Stimulated activated memory B cell treated with anti-CD40 and anti-IgM and Interleukin-4, amounts not matched to agents 10 μg/mL and 1 μg/mL and 100 μg/mL, for 72 hours (primary cell): Measurements from ENCODE around the gene APBA2.

Source experiments
- ATAC-seq: fragments of 150-1000 bp; cut with Tn5 transposase; 2 replicates; pipeline ENCODE4 v1.10.0; 2021
- H3K27ac Mint-ChIP-seq: one replicate; pipeline ENCODE4 v1.8.0; 2022; ENCODE audit warnings: mild to moderate bottlenecking, mixed read lengths
- H3K27me3 Mint-ChIP-seq: one replicate; pipeline ENCODE4 v1.8.0; 2022; ENCODE audit warnings: mixed read lengths
- H3K36me3 Mint-ChIP-seq: one replicate; pipeline ENCODE4 v1.8.0; 2022; ENCODE audit warnings: mixed read lengths
- H3K4me1 Mint-ChIP-seq: one replicate; pipeline ENCODE4 v1.8.0; 2022; ENCODE audit warnings: mixed read lengths
- H3K4me3 Mint-ChIP-seq: one replicate; pipeline ENCODE4 v1.8.0; 2022; ENCODE audit warnings: mild to moderate bottlenecking, moderate library complexity, mixed read lengths
- H3K9me3 Mint-ChIP-seq: one replicate; pipeline ENCODE4 v1.8.0; 2022; ENCODE audit warnings: mixed read lengths

APBA2 gene

GRCh38 chr15:28873006-28873405 is 12.8 kb upstream of the APBA2 start:
- no peaks in the 10 kb centered on the region for H3K27me3 Mint-ChIP-seq

DNA sequence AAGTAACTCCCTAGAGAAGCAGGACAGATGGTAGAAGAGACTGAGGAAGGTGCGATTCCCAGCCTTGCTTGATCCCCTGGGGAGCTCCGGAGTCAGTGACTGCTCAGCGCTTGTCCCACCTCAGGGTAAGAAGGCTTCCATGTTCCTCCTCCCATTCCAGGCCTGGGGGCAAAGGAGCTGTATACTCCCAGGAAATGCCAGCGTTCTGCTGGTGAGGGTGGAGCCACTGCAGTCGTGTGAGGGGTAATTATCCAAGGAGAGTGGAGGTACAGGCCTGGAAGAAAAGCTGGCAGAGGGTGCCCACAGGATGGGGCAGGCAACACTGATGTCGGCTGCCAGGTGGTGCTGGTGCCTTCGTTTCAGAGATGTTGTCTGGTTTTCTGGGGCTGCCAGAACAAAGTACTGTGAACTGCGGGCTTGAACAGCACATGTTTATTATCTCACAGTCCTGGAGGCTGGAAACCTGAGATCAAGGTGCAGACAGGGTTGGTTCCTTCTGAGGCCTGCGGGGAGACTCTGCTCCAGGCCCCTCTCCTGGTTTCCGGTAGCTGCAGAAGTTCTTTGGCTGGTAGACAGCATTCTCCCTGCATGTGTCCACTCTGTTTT is 12.1 kb upstream of the APBA2 start:
- Mint-ChIP-seq H3K27ac (no peak overlapping the region), H3K27me3 (no peaks in the 10 kb centered on the region), H3K9me3 (no peaks in the 10 kb centered on the region), H3K4me1 (no peaks in the 10 kb centered on the region), H3K36me3 (no peaks in the 10 kb centered on the region), H3K4me3 (no peak overlapping the region)
- no peak for ATAC-seq

More at GRCh38 chr15:28873006-28873405, 12.8 kb upstream of the APBA2 start:
- Mint-ChIP-seq H3K9me3 (peaks cover under 1% of the 10 kb centered on the region), H3K4me3 (no peak overlapping the region), H3K27ac (no peak overlapping the region), H3K4me1 (no peaks in the 10 kb centered on the region), H3K36me3 (no peaks in the 10 kb centered on the region)
- ATAC-seq: no peak

- Mint-ChIP-seq H3K9me3 (no peaks in the 10 kb centered on the region), H3K4me1 (no peaks in the 10 kb centered on the region), H3K27ac (no peak overlapping the region), H3K36me3 (no peaks in the 10 kb centered on the region), H3K27me3 (no peaks in the 10 kb centered on the region), H3K4me3 (no peak overlapping the region)
- no peak for ATAC-seq
Observed at GRCh38 chr15:28875461-28876000, 10.2 kb upstream of the APBA2 start.

DNA sequence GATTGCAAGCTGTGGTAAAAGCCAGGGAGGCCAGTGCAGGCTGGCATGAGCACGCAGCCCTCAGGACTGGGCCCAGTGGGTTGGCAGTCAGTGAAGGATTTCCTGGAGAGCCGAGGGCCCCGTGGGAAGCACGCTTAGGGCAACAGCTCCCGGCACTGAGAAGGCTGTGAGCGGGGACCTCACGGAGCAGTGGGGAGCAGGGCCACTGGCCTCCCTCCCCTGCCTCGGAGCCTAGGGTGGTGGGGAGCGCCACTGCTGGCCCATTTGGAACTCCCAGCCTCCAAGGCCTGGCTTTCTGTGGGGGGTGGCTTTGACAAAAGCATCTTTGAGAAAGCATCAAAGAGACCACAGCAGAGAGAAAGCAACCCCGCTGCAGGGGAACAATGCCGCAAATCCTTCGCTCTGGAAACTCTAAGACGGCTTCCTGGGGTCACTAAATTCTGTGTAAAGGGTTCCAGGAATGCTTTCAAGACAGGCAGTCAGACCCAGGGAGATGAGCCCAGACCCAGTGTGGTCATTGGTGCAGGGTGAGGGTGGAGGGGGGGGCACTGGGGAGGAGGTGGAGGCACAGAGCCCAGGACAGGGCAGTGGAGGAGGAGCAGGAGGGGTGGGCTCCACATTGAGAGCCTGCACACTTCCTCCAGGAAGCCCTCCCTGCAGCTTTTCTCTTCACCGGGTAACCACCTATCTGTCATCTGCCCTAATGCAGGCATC is 9.5 kb upstream of the APBA2 start:
- Mint-ChIP-seq H3K4me1 (no peaks in the 10 kb centered on the region), H3K27ac (no peak overlapping the region), H3K27me3 (no peaks in the 10 kb centered on the region), H3K36me3 (no peaks in the 10 kb centered on the region), H3K9me3 (no peaks in the 10 kb centered on the region), H3K4me3 (no peak overlapping the region)
- no peak for ATAC-seq

GRCh38 chr15:28876845-28877185 is 9.0 kb upstream of the APBA2 start:
- ATAC-seq: no peak

DNA sequence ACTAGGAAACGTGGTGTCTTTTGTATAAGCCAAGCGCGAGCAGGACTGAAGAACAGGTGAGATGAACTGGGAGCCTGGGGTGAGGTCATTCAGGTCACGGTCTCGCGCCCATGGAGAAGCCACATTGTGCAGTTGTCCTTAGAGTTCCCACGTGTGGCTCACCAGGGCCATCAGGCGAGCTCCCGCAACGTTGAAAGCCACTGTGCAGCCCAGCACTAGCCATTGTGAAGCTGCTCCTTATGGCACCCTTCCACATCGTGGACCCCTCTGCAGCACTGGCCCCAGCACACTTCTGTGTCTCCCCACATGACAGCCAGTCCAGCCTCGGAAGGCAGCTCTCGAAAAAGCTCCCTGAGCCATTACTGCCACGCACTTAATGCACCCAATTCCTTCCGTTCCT is 7.6 kb upstream of the APBA2 start:
- Mint-ChIP-seq H3K4me3 (no peak overlapping the region), H3K4me1 (no peaks in the 10 kb centered on the region), H3K27ac (no peak overlapping the region), H3K9me3 (no peaks in the 10 kb centered on the region), H3K36me3 (no peaks in the 10 kb centered on the region), H3K27me3 (no peaks in the 10 kb centered on the region)
- ATAC-seq: no peak

More at GRCh38 chr15:28876845-28877185, 9.0 kb upstream of the APBA2 start:
- Mint-ChIP-seq H3K4me3 (no peak overlapping the region), H3K4me1 (no peaks in the 10 kb centered on the region), H3K27me3 (no peaks in the 10 kb centered on the region), H3K27ac (no peak overlapping the region), H3K36me3 (no peaks in the 10 kb centered on the region), H3K9me3 (no peaks in the 10 kb centered on the region)

GRCh38 chr15:28879551-28879950 is 6.2 kb upstream of the APBA2 start:
- Mint-ChIP-seq H3K36me3 (no peaks in the 10 kb centered on the region), H3K27me3 (peaks cover 1% of the 10 kb centered on the region), H3K9me3 (no peaks in the 10 kb centered on the region), H3K27ac (no peak overlapping the region), H3K4me1 (no peaks in the 10 kb centered on the region), H3K4me3 (no peak overlapping the region)
- ATAC-seq: no peak

GRCh38 chr15:28880680-28881079 is 5.1 kb upstream of the APBA2 start:
- Mint-ChIP-seq H3K4me3 (no peak overlapping the region), H3K9me3 (no peaks in the 10 kb centered on the region), H3K4me1 (no peaks in the 10 kb centered on the region), H3K36me3 (no peaks in the 10 kb centered on the region), H3K27me3 (peaks cover 9% of the 10 kb centered on the region), H3K27ac (no peak overlapping the region)
- ATAC-seq: no peak

- Mint-ChIP-seq H3K36me3 (no peaks in the 10 kb centered on the region), H3K4me3 (no peak overlapping the region), H3K27me3 (peaks cover 9% of the 10 kb centered on the region), H3K27ac (no peak overlapping the region), H3K9me3 (no peaks in the 10 kb centered on the region), H3K4me1 (no peaks in the 10 kb centered on the region)
- ATAC-seq: no peak
Observed at GRCh38 chr15:28881170-28881569, 4.6 kb upstream of the APBA2 start.

- ATAC-seq: no peak
- no peaks in the 10 kb centered on the region for H3K4me1 Mint-ChIP-seq
- peaks cover 9% of the 10 kb centered on the region for H3K27me3 Mint-ChIP-seq
- no peak overlapping the region for H3K4me3 Mint-ChIP-seq
- H3K36me3 Mint-ChIP-seq: no peaks in the 10 kb centered on the region
- no peaks in the 10 kb centered on the region for H3K9me3 Mint-ChIP-seq
- no peak overlapping the region for H3K27ac Mint-ChIP-seq
Observed at GRCh38 chr15:28881600-28881999, 4.2 kb upstream of the APBA2 start.

- H3K9me3 Mint-ChIP-seq: no peaks in the 10 kb centered on the region
- no peak for ATAC-seq
- H3K27me3 Mint-ChIP-seq: peaks cover 29% of the 10 kb centered on the region
- no peak overlapping the region for H3K4me3 Mint-ChIP-seq
- H3K36me3 Mint-ChIP-seq: no peaks in the 10 kb centered on the region
- H3K27ac Mint-ChIP-seq: no peak overlapping the region
- H3K4me1 Mint-ChIP-seq: no peaks in the 10 kb centered on the region
Observed at GRCh38 chr15:28884151-28884940, 1.4 kb upstream of the APBA2 start.

GRCh38 chr15:28885128-28885629 is 595 bp upstream of the APBA2 start:
- Mint-ChIP-seq H3K27ac (no peak overlapping the region), H3K4me1 (no peaks in the 10 kb centered on the region), H3K36me3 (no peaks in the 10 kb centered on the region), H3K27me3 (peaks cover 29% of the 10 kb centered on the region), H3K9me3 (no peaks in the 10 kb centered on the region), H3K4me3 (no peak overlapping the region)
- no peak for ATAC-seq

- ATAC-seq: no peak
- Mint-ChIP-seq H3K4me1 (no peaks in the 10 kb centered on the region), H3K27me3 (peaks cover 29% of the 10 kb centered on the region), H3K4me3 (no peak overlapping the region), H3K9me3 (no peaks in the 10 kb centered on the region), H3K27ac (no peak overlapping the region), H3K36me3 (no peaks in the 10 kb centered on the region)
Observed at GRCh38 chr15:28886431-28887338, 911 bp downstream of the APBA2 start.

DNA sequence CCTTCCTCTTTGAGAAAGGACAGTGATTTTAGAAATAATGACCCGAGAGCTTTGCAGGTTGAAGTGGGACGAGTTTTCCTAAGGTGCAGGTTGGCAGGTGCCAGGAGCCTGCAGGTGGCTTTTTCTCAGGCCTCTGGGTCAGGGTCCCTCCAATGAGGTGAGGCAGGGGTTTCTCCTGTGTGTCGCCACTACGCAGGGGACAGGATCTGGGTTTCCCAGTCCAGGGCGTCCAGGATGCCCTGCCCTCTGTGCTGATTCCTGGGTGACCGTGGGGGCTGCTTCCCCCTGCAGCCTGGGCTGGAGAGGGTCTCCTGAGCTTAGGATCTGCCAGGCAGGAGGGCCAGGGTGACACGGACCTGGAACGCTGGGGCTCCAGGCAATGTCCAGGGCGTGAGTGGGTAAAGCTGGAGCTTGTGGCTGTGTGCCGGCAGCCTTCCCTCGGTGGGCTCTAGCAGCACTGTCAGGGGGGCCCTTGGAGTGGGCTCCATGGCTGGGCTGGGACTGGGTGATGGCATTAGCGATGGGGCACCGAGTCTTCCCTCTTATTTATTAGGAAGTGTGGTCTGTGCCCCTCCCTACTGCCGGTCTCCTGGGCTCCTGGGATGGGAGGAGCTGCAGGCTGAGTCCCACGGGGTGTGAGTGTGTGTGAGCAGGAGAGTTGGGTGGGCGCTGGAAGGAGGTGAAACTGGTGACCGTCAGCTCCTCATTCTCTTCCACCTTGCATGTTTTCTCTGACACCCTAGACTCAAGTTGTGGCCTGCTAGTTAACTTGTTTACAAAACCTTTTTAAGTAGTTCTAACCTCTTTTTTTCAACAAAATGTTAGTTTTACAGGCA is 1.8 kb downstream of the APBA2 start:
- H3K4me1 Mint-ChIP-seq: no peaks in the 10 kb centered on the region
- H3K27me3 Mint-ChIP-seq: peaks cover 29% of the 10 kb centered on the region
- no peak overlapping the region for H3K4me3 Mint-ChIP-seq
- ATAC-seq: no peak
- H3K36me3 Mint-ChIP-seq: no peaks in the 10 kb centered on the region
- H3K27ac Mint-ChIP-seq: no peak overlapping the region
- H3K9me3 Mint-ChIP-seq: no peaks in the 10 kb centered on the region
